SJSA1 (cell line): Measurements from ENCODE around the gene RNPC3. TPM values are rescaled to one million over a fixed set of nuclear protein-coding genes. Genes with fewer than 3 reads are reported as not detected.
"Not testable (repeated sequence)": the region's sequence is repeated elsewhere in the genome, so short reads cannot be mapped to it uniquely, and the experiment has no call there.

Experiments used
- DNase-seq, 2 experiments: peaks; one replicate each; pipeline ENCODE4 v3.0.0-alpha.2; 2015 to 2020; ENCODE audit warnings: low spot score in 2 of 2, low read depth in 1 of 2
- H3K27ac ChIP-seq: fragments of 250-450 bp; sonication (Bioruptor Pico); 2 replicates; pipeline ENCODE4 v1.5.1; 2020; ENCODE audit warnings: mild to moderate bottlenecking, moderate library complexity
- H3K27me3 ChIP-seq: fragments of 250-450 bp; sonication (Bioruptor Pico); replicated peaks from 2 replicates; pipeline ENCODE4 v1.5.1; 2020; ENCODE audit warnings: mild to moderate bottlenecking, moderate library complexity
- H3K36me3 ChIP-seq: fragments of 250-450 bp; sonication (Bioruptor Pico); 2 replicates; pipeline ENCODE4 v1.5.1; 2020; ENCODE audit warnings: mild to moderate bottlenecking
- H3K4me1 ChIP-seq: fragments of 250-450 bp; sonication (Bioruptor Pico); replicated peaks from 2 replicates; pipeline ENCODE4 v1.6.1; 2021; ENCODE audit warnings: mild to moderate bottlenecking
- H3K4me3 ChIP-seq: fragments of 250-450 bp; sonication (Bioruptor Pico); 2 replicates; pipeline ENCODE4 v1.5.1; 2020; ENCODE audit warnings: mild to moderate bottlenecking
- H3K9me3 ChIP-seq: fragments of 250-450 bp; sonication (Bioruptor Pico); replicated peaks from 2 replicates; pipeline ENCODE4 v1.5.1; 2020; ENCODE audit warnings: mild to moderate bottlenecking
- total RNA-seq: library from RNA; depleted of rRNA; stranded (reverse); fragments of >200 nt; shearing (Covaris generic); gene quantifications from 2 replicates; pipeline ENCODE4 v1.2.3, GENCODE V29; 2014

Gene RNPC3
- total RNA-seq, 1 experiment from 2014 or later, result 3.5 TPM

- no peak overlapping the region for H3K27ac ChIP-seq
- H3K4me3 ChIP-seq, result no peak overlapping the region
- no peaks in the 10 kb centered on the region; the same call in 1 of the 2 replicates for H3K36me3 ChIP-seq
- H3K9me3 ChIP-seq, result no peaks in the 10 kb centered on the region
- peaks cover 17% of the 10 kb centered on the region for H3K4me1 ChIP-seq
- H3K27me3 ChIP-seq, result no peaks in the 10 kb centered on the region
- DNase-seq, result no peak
Observed at GRCh38 chr1:103520822-103521221, 4.7 kb upstream of the RNPC3 start.

GRCh38 chr1:103523346-103523745, 2.2 kb upstream of the RNPC3 start:
- H3K9me3 ChIP-seq, result no peaks in the 10 kb centered on the region
- no peak for DNase-seq
- no peaks in the 10 kb centered on the region for H3K27me3 ChIP-seq
- H3K4me3 ChIP-seq, result no peak overlapping the region
- peaks cover 8% of the 10 kb centered on the region for H3K36me3 ChIP-seq
- H3K27ac ChIP-seq, result no peak overlapping the region
- peaks cover 5% of the 10 kb centered on the region for H3K4me1 ChIP-seq

GRCh38 chr1:103525114-103525606, 339 bp upstream of the RNPC3 start:
- Histone ChIP-seq H3K36me3 (peaks cover 18% of the 10 kb centered on the region), H3K4me3 (peak overlapping the region; percentile 68), H3K4me1 (peaks cover 5% of the 10 kb centered on the region), H3K27ac (no peak overlapping the region), H3K9me3 (no peaks in the 10 kb centered on the region), H3K27me3 (no peaks in the 10 kb centered on the region)
- DNase-seq, result peak in 1 of 2 experiments; percentile 63

GRCh38 chr1:103527331-103527730, 1.8 kb downstream of the RNPC3 start:
- no peak for DNase-seq
- Histone ChIP-seq H3K4me1 (peaks cover 5% of the 10 kb centered on the region), H3K9me3 (no peaks in the 10 kb centered on the region), H3K27me3 (no peaks in the 10 kb centered on the region), H3K36me3 (peaks cover 25% of the 10 kb centered on the region), H3K4me3 (no peak overlapping the region), H3K27ac (no peak overlapping the region)

GRCh38 chr1:103529746-103530145, 4.2 kb downstream of the RNPC3 start:
- no peak overlapping the region for H3K4me3 ChIP-seq
- DNase-seq, result no peak

GRCh38 chr1:103538226-103538625, 12.7 kb downstream of the RNPC3 start:
- peaks cover 74% of the 10 kb centered on the region for H3K36me3 ChIP-seq
- DNase-seq, result no peak

More at GRCh38 chr1:103529746-103530145, 4.2 kb downstream of the RNPC3 start:
- Histone ChIP-seq H3K27me3 (no peaks in the 10 kb centered on the region), H3K36me3 (peaks cover 39% of the 10 kb centered on the region), H3K27ac (no peak overlapping the region), H3K9me3 (no peaks in the 10 kb centered on the region), H3K4me1 (peaks cover 4% of the 10 kb centered on the region)

GRCh38 chr1:103541431-103541830, 15.9 kb downstream of the RNPC3 start:
- Histone ChIP-seq H3K4me3 (no peak overlapping the region), H3K27ac (no peak overlapping the region), H3K27me3 (no peaks in the 10 kb centered on the region), H3K9me3 (no peaks in the 10 kb centered on the region), H3K36me3 (peaks cover 60% of the 10 kb centered on the region), H3K4me1 (no peaks in the 10 kb centered on the region)
- no peak for DNase-seq

More at GRCh38 chr1:103538226-103538625, 12.7 kb downstream of the RNPC3 start:
- no peaks in the 10 kb centered on the region for H3K27me3 ChIP-seq
- H3K9me3 ChIP-seq, result no peaks in the 10 kb centered on the region
- no peaks in the 10 kb centered on the region for H3K4me1 ChIP-seq
- H3K4me3 ChIP-seq, result no peak overlapping the region
- no peak overlapping the region for H3K27ac ChIP-seq

GRCh38 chr1:103546496-103546895, 21.0 kb downstream of the RNPC3 start:
- peaks cover 44% of the 10 kb centered on the region for H3K36me3 ChIP-seq

GRCh38 chr1:103547840-103548239, 22.3 kb downstream of the RNPC3 start:
- H3K27ac ChIP-seq, result no peak overlapping the region
- H3K27me3 ChIP-seq, result no peaks in the 10 kb centered on the region
- H3K4me1 ChIP-seq, result no peaks in the 10 kb centered on the region
- no peak for DNase-seq
- peaks cover 37% of the 10 kb centered on the region for H3K36me3 ChIP-seq
- no peak overlapping the region for H3K4me3 ChIP-seq
- H3K9me3 ChIP-seq, result no peaks in the 10 kb centered on the region

More at GRCh38 chr1:103546496-103546895, 21.0 kb downstream of the RNPC3 start:
- DNase-seq, result no peak
- no peaks in the 10 kb centered on the region for H3K27me3 ChIP-seq
- H3K4me1 ChIP-seq, result no peaks in the 10 kb centered on the region
- H3K9me3 ChIP-seq, result no peaks in the 10 kb centered on the region
- no peak overlapping the region for H3K4me3 ChIP-seq
- no peak overlapping the region for H3K27ac ChIP-seq

GRCh38 chr1:103560427-103560826, 34.9 kb downstream of the RNPC3 start:
- H3K4me1 ChIP-seq, result no peaks in the 10 kb centered on the region
- no peaks in the 10 kb centered on the region for H3K9me3 ChIP-seq
- H3K36me3 ChIP-seq, result no peaks in the 10 kb centered on the region
- H3K27ac ChIP-seq, result no peak overlapping the region
- no peak overlapping the region for H3K4me3 ChIP-seq
- no peak for DNase-seq
- peaks cover 9% of the 10 kb centered on the region; the same call in 1 of the 2 replicates for H3K27me3 ChIP-seq

- H3K4me3 ChIP-seq, result not testable (repeated sequence)
Observed at GRCh38 chr1:103561124-103561523, 35.6 kb downstream of the RNPC3 start.

GRCh38 chr1:103561643-103562395, 36.3 kb downstream of the RNPC3 start:
- H3K27ac ChIP-seq, result no peak overlapping the region
- no peaks in the 10 kb centered on the region for H3K36me3 ChIP-seq
- no peaks in the 10 kb centered on the region for H3K4me1 ChIP-seq
- H3K27me3 ChIP-seq, result peaks cover 9% of the 10 kb centered on the region; the same call in 1 of the 2 replicates
- no peaks in the 10 kb centered on the region for H3K9me3 ChIP-seq
- no peak overlapping the region for H3K4me3 ChIP-seq
- DNase-seq, result no peak

More at GRCh38 chr1:103561124-103561523, 35.6 kb downstream of the RNPC3 start:
- H3K36me3 ChIP-seq, DNase-seq, H3K9me3 ChIP-seq, H3K27me3 ChIP-seq, H3K4me1 ChIP-seq, H3K27ac ChIP-seq: not testable (repeated sequence)

GRCh38 chr1:103563056-103563455, 37.6 kb downstream of the RNPC3 start:
- Histone ChIP-seq H3K4me1 (no peaks in the 10 kb centered on the region), H3K9me3 (no peaks in the 10 kb centered on the region), H3K27me3 (peaks cover 9% of the 10 kb centered on the region; the same call in 1 of the 2 replicates), H3K36me3 (no peaks in the 10 kb centered on the region), H3K27ac (no peak overlapping the region), H3K4me3 (no peak overlapping the region)
- no peak for DNase-seq

GRCh38 chr1:103569493-103569892, 44.0 kb downstream of the RNPC3 start:
- Histone ChIP-seq H3K9me3 (no peaks in the 10 kb centered on the region), H3K4me3 (no peak overlapping the region), H3K27me3 (0 out of 2 replicates have a peak, but pooled peaks cover 2% of the 10 kb centered on the region), H3K36me3 (no peaks in the 10 kb centered on the region), H3K4me1 (no peaks in the 10 kb centered on the region), H3K27ac (no peak overlapping the region)
- no peak for DNase-seq
